Measurements from ENCODE around the gene MYO7A.

Gene MYO7A

GRCh38 chr11:77108436-77108835 lies 19.6 kb upstream of the MYO7A start:
- TF ChIP-seq, protein P1, sequence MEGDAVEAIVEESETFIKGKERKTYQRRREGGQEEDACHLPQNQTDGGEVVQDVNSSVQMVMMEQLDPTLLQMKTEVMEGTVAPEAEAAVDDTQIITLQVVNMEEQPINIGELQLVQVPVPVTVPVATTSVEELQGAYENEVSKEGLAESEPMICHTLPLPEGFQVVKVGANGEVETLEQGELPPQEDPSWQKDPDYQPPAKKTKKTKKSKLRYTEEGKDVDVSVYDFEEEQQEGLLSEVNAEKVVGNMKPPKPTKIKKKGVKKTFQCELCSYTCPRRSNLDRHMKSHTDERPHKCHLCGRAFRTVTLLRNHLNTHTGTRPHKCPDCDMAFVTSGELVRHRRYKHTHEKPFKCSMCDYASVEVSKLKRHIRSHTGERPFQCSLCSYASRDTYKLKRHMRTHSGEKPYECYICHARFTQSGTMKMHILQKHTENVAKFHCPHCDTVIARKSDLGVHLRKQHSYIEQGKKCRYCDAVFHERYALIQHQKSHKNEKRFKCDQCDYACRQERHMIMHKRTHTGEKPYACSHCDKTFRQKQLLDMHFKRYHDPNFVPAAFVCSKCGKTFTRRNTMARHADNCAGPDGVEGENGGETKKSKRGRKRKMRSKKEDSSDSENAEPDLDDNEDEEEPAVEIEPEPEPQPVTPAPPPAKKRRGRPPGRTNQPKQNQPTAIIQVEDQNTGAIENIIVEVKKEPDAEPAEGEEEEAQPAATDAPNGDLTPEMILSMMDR (IDR thresholded peaks at IDR 0.05; ENCODE audit: extremely low read depth, missing control alignments): no peak
- DNase-seq (ENCODE audit: low spot score): no peak

DNA sequence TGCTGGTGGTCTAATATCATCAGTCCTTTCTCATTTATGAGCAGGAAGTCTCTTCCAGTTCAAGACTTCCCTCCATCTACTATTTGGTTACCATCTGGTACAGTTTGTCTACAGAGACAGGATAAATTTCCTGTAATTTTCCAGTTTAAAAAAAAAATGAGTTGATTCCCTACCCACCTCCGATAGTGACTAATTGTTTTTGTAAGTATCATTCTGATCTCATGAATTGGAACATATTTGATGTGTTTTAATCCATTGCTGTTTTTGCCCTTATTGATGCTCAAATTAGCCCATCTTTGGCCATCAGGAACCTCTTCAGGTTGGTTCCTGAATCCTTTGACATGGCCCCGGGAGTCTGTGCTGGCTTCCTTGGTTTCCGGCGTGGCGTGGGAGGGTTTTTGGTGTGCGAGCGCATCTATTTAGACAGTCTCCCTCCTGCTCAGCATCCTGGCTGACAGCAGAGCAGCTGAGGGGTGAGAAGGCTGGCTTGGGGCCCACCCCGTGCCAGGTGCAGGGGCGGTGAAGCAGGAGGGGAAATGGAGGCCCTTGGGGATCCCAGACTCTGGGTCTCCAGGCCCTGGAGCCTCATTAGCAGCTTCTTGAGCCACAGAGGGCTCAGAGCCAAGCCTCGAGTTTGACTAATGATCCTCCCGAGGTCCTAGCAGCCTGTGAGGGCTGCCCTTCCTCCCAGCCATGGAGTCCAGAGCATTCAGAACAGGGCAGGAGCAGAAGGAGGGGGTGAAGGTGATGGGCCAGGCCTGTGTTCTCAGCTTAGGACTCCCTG lies 18.6 kb upstream of the MYO7A start:
- no peak for DNase-seq (ENCODE audit: low spot score)

GRCh38 chr11:77110836-77111235 lies 17.2 kb upstream of the MYO7A start:
- TF ChIP-seq, protein P1 (IDR thresholded peaks at IDR 0.05; ENCODE audit: extremely low read depth, missing control alignments): no peak
- DNase-seq (ENCODE audit: low spot score): no peak

More for the DNA sequence above, 18.6 kb upstream of the MYO7A start:
- TF ChIP-seq, protein P1 (IDR thresholded peaks at IDR 0.05; ENCODE audit: extremely low read depth, missing control alignments): no peak

DNA sequence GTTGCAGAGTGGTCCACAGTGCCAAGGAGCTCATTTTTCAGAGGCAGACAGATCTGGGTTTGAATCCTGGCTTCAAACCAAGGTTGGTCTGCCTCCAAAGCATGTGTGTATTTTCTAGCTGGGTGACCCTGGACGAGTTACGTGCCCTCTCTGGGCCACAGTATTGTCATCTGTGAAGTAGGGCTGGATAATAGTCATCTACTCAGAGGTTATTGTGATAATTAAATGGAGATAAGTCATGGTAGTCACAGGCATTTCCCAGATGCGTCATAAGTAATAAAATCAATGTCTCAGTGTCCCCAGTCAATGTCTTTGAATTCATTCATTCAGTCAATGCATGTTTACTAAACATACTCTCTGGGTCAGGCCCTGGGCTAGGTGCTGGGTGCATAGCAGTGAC lies 16.8 kb upstream of the MYO7A start:
- TF ChIP-seq, protein P1 (IDR thresholded peaks at IDR 0.05; ENCODE audit: extremely low read depth, missing control alignments): no peak
- no peak for DNase-seq (ENCODE audit: low spot score)

DNA sequence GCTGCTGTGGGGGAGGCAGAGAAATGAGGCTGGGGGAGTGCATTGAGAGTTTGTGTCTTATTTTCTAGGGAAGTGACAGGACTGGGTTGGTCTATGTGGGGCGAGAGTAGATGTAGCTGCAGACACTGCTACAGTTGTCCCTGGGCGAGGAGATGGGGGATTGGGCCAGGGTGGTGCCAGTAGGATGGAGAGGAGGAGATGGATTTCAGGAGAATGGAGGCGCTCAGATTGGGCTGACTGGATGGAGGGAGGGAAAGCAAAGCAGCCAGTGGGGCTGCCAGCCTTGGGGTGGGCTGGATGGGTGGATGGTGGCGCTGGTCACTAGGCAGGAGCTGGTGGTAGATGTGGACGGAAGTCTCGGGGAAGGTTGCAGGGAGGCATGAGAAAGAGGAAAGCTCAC lies 16.1 kb upstream of the MYO7A start:
- DNase-seq (ENCODE audit: low spot score): no peak
- TF ChIP-seq, protein P1 (IDR thresholded peaks at IDR 0.05; ENCODE audit: extremely low read depth, missing control alignments): no peak

GRCh38 chr11:77112641-77113381 lies 15.2 kb upstream of the MYO7A start:
- DNase-seq (ENCODE audit: low spot score): no peak
- TF ChIP-seq, protein P1 (IDR thresholded peaks at IDR 0.05; ENCODE audit: extremely low read depth, missing control alignments): no peak

DNA sequence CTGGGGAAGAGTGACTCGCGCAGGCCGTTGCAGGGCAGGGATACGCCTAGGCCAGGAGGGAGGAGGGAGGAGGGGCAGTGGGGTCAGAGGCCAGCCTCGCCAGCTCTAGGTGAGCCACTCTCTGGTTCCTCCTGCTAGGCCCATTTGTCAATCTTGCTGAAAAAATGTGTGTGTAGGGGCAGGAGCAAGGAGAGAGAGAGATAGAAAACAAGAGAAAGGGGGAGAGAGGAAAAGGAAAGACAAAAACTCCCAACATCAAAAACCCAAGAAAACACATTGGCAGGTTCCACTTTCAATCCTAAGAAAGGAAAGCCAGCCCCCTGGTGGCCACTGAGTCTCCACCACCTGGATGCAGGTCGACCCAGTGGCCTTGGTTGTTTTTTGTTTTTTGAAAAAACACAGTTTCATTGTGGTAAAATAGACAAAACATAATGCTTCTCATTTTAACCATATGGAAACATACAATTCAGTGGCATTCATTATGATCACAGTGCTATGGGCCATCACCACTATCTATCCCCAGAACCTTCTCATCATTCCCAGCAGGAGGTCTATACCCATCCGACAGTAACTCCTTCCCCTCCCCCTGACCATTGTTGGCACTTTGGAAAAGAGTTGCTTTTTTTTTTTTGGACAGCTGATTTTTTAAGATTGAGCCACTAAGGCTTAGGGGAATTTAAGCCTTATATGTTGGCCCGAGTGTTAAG lies 14.5 kb upstream of the MYO7A start:
- TF ChIP-seq, protein P1 (IDR thresholded peaks at IDR 0.05; ENCODE audit: extremely low read depth, missing control alignments): peak; percentile 13
- peak; percentile 59 for DNase-seq (ENCODE audit: low spot score)

Data from GM20000 (cell line).